HG02852 (cell line): ENCODE data around the gene ZFAND3.
A peak's percentile ranks its signal among the peaks of the same experiment; 100 is the strongest.
"Not testable (repeated sequence)": the region's sequence is repeated elsewhere in the genome, so short reads cannot be mapped to it uniquely, and the experiment has no call there.

Experiments used
- ATAC-seq: cut with Tn5 transposase; IDR thresholded peaks from one replicate; pipeline ENCODE4 v1.9.1; 2021; ENCODE audit warnings: mild to moderate bottlenecking, moderate library complexity; ENCODE audit not compliant: unreplicated experiment

Gene ZFAND3

DNA sequence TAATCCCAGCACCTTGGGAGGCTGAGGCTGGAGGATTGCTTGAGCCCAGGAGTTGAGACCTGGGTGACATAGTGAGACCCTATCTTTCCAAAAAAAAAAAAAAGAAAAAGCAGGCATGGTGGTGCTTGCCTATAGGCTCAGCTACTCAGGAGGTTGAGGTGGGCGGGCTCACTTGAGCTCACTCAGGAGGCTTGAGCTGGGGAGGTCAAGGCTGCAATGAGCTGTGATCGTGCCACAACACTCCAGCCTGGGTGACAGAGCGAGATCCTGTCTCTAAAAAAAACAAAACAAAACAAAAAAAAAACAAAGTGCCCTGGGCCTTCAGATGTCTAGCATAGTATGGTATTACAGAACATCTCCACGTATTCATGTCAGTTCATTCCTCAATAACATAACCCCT is 42.9 kb downstream of the ZFAND3 start:
- no peak for ATAC-seq

DNA sequence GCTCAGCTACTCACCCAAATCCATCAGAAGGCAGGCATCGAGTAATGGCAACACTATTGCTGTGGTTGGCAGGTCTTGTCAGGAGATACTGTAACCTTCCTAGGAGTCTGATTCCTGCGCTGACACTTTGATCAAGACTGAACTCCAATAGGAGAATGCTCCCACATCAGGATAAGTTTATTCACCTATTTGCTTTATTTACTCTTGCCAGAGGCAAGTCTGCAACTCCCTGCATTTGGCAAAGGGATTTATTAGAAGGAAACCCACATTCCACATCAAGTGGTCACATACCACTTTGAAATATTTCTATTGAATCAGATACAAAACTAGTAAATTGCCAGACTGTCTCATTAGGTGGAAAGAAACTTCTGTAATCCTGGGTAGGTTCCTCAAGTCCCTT is 43.5 kb downstream of the ZFAND3 start:
- ATAC-seq, result no peak

DNA sequence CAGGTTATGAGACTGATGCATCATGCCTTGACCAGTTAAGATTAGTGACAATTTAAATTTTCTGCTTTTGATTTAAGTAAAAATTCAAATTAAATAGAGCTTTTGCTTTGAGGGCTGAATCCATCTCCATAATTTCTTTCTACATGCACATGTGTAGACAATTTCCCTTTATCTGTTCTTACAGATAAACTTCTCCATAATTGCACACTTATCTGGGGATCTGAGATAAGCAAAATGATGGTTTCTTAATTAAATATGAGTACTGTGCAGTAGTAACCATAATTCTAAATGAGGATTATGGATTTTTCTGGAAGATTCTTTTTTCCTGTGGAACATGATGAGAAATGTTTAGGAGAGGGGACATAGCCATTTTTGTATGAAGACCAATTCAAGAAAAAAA is 44.7 kb downstream of the ZFAND3 start:
- no peak for ATAC-seq

DNA sequence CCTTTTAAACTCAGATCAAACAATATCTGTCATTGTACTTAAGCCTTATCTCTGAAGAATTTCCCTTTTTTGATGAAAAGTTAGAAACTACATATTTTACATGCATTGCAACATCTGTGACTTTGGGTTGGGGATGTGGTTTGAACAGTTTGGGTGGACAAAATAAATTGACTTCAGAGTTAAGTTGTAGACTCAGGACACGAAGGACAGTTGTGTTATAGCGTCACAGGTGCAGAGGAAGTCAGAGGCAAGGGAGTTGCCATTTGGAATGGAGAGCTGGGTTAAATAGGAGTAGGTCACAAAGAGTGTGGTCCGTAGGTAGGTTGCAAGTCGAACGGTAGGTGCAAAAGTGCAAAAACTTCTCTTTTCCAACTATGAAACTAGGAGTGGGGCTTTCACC is 46.0 kb downstream of the ZFAND3 start:
- no peak for ATAC-seq

DNA sequence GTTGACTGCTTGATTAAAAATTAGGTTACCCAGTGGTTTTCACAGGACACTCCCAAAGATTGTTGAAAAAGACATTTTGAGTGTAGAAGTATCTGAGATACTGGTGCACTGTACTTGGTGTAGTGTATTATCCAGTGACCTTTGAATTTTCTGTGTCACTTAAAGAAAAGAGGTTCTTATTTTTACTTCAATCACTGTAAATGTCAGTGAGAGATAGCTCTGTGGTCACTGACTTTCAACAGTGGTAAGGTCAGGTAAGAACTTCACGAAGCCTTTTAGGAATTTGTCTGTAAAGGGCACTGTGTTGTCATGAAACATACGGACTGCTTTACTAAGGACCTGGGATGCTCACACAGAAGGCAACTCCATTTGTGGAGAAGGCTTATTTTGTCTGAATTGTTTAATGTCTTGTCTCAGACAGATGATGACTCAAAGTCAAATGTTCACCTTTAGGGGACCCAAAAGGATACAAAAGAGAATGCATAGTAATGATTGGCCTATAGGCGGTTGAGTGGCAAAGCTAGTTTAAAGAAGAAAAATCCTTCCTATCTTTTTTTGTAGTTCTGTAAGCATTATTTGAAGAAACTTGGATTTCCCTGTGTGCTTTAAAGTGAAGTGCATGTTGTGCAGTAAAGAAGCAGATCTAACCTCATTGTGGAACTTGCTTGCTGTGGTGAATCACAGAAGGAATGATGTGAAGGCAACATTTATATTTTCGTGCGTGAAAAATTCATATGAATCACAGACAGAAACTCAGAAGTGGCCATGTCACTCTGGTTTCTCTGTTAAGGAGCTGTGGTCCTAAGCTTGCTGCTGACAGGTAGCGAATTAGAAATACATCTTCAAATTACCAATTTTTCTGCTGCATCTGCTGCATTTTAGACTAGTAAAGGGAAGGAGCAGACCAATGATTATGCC is 47.3 kb downstream of the ZFAND3 start:
- ATAC-seq, result no peak

DNA sequence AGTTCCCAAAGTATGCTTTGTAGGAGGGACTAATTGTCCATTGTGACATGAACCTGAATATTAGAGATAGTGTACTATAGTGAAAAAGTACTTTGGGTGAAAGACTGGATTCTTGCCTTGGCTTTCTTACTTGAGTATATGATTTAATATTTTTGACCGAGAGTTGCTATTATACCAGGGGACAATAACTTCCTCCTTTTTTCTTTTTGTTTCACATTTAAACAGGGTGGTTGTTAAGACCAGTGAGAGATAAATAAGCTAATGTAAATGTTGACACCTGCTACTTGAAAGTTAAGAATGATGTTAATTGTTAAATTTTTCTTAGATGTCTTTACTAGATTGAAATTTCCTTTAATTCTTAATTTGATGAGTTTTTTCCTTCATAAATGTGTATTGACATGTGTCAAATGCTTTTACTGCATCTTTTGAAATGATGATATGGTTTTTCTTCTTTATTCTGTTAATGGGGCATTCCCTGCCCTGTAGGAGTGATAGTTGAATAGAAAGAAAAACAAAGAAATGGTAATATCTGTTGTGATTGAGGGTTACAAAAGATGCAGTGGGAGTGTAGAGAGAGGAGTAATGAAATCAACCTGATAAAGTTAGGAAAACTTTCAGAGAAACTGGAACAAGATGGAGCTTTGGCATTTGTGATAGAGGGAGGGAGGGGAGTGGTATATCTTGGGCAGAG is 48.4 kb downstream of the ZFAND3 start:
- peak; percentile 57 for ATAC-seq

DNA sequence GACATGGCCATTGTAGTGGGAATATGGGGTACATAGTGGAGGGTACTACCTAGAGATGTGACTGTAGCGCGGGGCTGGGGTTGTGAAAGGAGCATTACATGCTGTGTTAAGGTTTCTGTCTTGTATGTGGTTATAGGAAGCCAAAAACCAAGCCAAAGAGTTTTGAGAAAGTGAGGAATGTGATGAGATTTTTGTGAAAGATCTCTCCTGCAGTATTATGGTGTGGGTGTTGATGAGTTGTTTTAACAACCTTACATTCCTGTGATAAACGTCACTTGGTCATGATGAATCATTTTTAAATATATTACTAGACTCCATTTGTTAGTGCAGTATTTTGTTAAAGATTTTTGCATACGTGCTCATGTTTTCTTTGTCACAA is 48.9 kb downstream of the ZFAND3 start:
- ATAC-seq, result no peak

DNA sequence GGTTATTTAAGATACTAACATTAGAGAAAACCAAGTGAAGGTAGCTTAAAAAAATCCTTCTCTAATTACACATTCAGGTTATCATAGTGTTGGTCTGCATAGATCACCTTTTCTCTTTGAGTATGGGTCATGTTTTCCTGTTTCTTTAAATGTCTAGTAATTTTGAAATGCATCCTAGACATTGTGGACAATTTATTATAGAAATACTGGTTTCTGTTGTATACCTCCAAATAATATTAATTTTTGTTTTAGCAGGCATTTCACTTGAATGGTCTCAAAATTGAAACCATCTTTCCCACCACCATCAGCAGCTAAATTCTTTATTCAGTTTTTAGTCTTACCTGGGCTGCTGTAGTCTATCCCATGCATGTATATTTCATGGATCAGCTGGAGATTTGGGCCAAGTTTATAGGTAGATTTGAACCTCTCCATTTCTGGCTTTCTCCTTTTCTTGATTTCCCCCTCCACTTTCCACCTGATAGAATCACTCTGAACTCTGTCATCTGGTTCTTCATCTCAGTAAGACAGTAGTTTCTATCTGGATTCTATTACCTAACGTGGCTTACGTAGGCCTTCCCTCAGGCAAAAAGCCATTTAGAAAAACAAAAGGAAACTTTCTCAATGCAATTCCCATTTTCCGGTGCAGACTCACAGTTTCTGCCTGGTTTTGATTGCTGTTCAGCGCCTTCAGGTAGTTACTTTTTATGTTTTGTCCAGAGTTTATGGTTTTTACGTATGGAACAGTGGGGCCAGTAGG is 52.3 kb downstream of the ZFAND3 start:
- no peak for ATAC-seq

DNA sequence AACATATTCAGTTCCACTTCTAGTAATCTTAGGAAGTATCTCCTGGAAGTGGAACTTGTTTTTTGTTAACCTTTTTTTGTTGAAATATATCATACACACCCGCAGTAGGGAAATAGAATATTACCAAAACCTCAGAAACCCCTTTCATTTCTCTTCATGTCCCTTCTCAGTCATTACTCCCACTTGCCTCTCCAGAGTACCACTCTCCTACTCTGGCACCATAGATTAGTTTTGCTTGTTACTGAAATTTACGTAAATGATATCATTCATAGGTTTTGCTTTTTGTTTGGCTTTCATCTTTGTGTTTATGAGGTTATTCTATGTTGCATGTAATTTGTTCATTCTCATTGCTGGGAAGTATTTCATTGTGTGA is 52.8 kb downstream of the ZFAND3 start:
- no peak for ATAC-seq

DNA sequence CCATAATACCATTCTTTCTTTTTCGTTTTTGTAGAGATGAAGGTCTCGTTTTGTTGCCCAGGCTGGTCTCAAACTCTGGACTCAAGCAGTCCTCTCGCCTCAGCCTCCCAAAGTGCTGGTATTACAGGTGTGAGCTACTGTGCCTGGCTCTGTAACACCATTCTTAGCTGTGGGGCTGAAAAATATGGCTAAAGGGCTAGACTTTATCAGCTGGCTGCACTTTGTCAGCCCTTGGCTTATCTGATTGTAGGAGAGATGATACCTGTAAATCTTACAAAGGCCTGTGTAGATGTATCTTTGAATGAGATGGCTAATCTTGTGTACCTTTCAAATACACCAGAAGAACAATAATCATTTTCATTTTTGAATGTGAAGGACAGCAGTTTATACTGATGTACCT is 55.2 kb downstream of the ZFAND3 start:
- ATAC-seq, result no peak

DNA sequence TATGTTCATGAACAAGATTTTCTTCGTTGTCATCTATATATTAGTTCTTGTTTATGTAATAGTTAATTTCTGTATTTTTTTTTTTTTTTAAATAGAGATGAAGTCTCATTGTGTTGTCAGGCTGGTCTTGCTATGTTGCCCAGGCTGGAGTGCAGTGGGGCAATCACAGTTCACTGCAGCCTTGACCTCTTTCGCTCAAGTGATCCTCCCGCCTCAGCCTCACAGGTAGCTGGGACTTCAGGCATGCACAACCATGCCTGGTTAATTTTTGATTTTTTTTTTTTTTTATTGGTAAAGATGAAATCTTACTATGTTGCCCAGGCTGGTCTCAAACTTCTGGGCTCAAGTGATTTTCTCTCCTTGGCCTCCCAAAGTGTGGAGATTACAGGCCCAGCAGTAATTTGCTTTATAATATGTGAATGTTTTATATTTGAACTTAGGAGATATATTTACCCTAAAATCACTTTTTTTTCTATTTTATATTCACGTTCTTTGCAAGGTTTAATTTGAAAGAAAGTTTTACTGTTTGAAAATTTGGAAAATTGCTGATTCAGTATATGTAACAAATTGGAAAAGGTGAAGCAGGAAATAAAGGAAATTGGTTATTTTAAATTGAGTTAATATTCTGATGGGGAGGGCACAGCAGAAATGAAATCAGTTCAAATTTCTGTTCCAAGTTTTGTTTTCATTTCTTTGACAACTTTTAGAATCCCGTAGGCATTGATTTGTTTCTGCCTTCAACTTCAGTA is 56.2 kb downstream of the ZFAND3 start:
- no peak for ATAC-seq

DNA sequence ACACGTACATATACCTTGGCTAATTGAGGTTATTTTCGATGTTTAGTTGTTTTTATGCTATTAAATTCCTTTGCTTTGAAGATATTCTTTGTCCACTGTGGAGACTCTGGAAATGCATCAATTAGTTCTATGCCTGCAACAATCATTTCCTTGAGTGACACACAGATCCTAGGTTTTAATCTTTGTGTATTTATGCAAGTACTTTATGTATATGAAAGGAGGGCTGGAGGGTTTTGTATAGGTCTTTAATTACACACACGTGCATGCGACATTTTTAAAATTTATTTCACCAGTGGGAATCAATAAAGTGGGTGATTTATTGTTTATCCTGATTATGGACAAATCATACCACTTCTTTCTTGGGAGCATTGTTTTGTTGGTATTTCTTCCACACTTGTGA is 57.3 kb downstream of the ZFAND3 start:
- ATAC-seq, result no peak

DNA sequence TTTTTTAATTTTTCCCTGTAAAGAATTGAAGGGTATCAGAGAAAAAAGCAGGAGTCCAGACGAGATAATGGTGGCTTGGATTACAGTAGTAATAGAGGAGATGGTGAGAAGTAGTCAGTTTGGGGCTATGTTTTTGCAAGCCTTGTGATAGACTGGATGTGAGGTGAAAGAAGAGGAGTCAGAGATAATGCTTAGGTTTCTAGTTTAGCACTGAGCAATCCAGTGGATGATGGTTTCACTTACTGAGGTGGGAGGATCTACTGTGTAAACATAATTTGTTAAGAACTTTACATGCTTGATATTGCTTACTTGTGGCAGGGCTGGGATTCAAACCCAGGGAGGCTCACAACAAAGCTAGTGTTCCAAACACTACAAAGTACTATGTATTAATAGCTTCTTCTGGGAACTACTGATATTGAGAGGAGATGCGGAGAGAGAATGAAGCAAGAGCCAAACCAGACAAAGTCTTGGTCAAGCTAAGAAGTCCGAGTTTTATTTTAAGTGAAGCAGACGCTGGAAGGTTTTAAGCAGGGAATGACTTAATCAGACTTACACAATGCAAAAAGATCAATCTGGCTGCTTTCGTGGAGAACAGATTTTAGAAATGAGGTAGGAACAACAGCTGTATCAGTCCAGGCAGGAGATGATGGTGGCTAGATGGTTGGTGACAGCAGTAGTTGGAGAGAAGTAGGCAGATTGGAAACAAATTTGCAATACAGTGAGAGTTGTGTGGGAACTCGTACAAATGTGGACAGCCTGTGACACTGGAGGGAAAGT is 58.0 kb downstream of the ZFAND3 start:
- no peak for ATAC-seq

DNA sequence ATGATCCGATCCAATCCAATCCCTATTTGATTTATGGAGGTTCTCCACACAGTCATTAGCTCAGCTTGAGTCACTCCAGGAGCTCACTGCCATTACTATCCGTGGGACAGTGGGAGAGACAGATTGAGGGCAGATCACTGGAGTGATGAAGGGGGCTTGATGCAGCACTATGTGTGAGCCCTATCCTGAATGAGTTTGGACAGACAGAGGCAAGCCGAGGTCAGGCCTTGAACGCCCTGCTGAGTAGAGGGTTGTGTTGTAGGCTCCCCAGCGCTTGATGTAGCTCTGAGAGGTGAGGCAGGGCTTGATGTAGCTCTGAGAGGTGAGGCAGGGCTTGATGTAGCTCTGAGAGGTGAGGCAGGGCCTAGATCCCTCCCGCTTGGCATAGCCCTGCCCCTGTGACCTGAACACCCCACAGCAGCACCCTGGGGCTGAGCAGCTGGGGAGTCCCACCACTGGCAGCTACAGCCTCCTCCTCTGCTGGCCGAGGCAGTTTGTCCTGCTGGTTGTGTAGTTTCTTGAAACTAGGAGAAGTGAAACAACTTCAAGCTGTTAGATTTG is 58.7 kb downstream of the ZFAND3 start:
- no peak for ATAC-seq

DNA sequence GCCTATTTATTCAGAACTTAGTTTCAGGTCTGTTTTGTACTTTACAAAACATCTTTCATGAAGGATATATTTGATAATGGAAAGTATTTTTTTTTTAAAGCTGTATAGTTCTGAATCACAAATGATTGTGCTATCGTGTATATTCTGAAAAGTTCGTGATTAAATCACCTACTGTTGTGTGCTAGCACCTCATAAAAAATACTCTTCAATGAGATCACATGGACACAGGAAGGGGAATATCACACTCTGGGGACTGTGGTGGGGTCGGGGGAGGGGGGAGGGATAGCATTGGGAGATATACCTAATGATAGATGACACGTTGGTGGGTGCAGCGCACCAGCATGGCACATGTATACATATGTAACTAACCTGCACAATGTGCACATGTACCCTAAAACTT is 61.1 kb downstream of the ZFAND3 start:
- ATAC-seq, result not testable (repeated sequence)

DNA sequence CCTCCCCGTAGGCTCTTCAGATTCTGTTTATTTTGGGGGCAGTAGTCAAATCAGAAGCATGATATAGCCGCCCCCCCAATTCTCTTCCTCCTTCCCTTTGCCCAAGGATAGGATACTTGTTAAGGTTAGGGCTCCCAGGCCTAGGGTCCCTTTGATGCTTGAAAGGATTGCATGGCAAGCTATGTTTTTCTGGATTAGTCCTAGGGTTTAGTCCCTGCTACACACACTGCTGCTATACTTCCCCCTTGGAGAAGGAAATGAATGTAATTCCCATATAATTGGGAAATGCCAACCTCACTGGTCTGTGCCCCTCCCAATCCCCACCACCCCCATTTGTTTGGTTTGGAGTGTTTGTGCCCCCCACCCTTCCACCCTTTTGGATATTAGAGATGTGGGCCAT is 62.8 kb downstream of the ZFAND3 start:
- ATAC-seq, result no peak

DNA sequence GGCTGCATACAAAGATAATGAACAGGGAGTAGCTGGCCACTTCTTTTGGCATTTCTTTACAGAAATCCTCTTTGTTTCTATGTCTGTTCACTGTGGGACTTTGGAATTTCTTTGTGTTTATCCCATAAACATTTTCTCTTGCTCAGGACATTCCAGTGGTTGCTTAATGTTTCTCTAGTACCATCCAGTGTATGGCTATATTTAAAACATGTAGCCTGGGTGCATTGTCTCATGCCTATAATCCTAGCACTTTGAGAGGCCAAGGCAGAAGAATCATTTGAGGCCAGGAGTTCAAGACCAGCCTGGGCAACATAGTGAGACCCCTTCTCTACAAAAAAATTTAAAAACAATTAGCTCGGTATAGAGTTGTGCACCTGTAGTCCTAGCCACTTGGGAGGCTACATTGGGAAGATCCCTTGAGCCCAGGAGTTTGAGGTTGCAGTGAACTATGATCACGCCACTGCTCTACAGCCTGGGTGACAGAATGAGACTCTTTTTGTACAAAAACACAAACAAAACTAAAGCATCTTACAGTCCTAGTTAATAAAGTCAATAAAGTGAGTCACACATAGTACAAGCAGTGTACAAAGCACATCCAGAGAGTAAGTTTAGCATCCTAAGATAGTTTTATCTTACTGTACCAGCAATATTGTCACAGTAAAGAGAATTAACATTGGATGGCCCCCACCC is 63.3 kb downstream of the ZFAND3 start:
- ATAC-seq, result no peak

DNA sequence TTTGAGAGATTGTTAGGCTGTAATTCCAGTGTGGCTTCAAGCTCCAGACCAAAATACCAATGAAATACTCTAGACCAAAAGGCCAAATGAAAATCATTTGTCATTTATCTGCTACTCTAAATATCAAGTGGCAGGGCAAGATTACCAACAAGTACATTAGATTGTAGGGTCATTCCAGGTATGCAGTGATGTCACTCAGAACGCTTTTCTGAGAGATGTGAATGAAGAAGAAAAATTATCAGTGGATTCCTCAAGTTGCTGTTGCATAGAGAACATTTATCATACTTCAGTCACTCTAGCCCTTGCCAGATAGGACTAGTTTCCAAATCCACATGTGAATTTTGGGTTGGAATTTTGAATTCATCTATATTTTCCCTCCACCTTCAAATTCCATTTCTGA is 65.0 kb downstream of the ZFAND3 start:
- ATAC-seq, result no peak

DNA sequence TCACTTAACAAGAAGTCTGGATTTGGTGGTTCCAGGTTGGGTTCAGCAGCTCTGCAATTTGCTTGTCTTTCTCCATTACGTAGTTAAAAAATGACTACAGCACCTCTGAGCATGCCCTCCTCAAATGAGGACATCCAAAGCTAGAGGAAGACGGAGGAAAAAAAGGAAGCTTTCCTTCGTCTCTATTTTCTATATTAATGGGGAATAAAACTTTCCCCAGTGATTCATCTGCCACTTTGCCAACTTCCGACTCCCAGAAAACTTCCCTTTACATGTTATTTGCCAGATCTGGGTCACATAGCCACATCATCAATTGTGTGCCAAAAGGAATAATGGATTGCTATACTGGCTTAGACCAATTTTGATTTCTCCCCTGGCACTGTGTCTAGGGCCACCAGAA is 69.5 kb downstream of the ZFAND3 start:
- no peak for ATAC-seq
